ENCODE measurements around the gene CCL2.

DNA sequence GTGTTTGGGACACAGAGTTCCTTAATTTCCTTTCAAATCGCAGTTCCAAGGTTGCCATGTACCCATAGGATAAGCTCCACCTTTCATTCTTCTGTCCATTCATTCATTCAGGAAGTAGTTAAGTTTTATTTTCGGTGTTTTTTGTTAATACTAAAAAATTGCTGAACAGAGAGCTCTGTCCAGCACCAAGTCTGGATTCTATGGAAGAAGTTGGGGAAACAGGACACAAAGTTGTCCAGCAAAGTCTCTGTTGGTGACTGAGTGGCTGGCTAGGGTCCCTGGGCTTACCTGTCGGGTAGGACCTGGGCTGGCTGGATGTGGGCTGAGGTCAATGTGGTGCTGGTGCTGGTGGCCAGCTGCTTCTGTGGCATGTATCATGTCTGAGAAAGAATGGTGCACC, 17.6 kb upstream of the CCL2 start:
- TF ChIP-seq POLR2AphosphoS5 (IDR thresholded peaks at IDR 0.05; ENCODE audit: low read depth) (no peak), JUNB (IDR thresholded peaks at IDR 0.05; ENCODE audit: unreplicated experiment) (no peak), STAT1 (IDR thresholded peaks at IDR 0.05; ENCODE audit: unreplicated experiment) (no peak), EZH2 (IDR thresholded peaks at IDR 0.05; ENCODE audit: low read depth, unreplicated experiment) (no peak), EZH2phosphoT487 (IDR thresholded peaks at IDR 0.05; ENCODE audit: unreplicated experiment) (no peak), ZNF331 (CRISPR knock-in tag; IDR thresholded peaks at IDR 0.05; ENCODE audit: low read depth) (no peak), CREB1 (CRISPR knock-in tag; IDR thresholded peaks at IDR 0.05; ENCODE audit: low read depth) (no peak), NANOG (IDR thresholded peaks at IDR 0.05; ENCODE audit: borderline replicate concordance) (no peak)
- TF ChIP-seq, protein P1, sequence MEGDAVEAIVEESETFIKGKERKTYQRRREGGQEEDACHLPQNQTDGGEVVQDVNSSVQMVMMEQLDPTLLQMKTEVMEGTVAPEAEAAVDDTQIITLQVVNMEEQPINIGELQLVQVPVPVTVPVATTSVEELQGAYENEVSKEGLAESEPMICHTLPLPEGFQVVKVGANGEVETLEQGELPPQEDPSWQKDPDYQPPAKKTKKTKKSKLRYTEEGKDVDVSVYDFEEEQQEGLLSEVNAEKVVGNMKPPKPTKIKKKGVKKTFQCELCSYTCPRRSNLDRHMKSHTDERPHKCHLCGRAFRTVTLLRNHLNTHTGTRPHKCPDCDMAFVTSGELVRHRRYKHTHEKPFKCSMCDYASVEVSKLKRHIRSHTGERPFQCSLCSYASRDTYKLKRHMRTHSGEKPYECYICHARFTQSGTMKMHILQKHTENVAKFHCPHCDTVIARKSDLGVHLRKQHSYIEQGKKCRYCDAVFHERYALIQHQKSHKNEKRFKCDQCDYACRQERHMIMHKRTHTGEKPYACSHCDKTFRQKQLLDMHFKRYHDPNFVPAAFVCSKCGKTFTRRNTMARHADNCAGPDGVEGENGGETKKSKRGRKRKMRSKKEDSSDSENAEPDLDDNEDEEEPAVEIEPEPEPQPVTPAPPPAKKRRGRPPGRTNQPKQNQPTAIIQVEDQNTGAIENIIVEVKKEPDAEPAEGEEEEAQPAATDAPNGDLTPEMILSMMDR (conservative IDR thresholded peaks at IDR 0.05; ENCODE audit: low read depth in 2 of 2), result no peak
- TF ChIP-seq, protein P2, sequence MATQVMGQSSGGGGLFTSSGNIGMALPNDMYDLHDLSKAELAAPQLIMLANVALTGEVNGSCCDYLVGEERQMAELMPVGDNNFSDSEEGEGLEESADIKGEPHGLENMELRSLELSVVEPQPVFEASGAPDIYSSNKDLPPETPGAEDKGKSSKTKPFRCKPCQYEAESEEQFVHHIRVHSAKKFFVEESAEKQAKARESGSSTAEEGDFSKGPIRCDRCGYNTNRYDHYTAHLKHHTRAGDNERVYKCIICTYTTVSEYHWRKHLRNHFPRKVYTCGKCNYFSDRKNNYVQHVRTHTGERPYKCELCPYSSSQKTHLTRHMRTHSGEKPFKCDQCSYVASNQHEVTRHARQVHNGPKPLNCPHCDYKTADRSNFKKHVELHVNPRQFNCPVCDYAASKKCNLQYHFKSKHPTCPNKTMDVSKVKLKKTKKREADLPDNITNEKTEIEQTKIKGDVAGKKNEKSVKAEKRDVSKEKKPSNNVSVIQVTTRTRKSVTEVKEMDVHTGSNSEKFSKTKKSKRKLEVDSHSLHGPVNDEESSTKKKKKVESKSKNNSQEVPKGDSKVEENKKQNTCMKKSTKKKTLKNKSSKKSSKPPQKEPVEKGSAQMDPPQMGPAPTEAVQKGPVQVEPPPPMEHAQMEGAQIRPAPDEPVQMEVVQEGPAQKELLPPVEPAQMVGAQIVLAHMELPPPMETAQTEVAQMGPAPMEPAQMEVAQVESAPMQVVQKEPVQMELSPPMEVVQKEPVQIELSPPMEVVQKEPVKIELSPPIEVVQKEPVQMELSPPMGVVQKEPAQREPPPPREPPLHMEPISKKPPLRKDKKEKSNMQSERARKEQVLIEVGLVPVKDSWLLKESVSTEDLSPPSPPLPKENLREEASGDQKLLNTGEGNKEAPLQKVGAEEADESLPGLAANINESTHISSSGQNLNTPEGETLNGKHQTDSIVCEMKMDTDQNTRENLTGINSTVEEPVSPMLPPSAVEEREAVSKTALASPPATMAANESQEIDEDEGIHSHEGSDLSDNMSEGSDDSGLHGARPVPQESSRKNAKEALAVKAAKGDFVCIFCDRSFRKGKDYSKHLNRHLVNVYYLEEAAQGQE (IDR thresholded peaks at IDR 0.05; ENCODE audit: unreplicated experiment), result no peak

All from GM23338 (cell line).